DND-41 (cell line): ENCODE results near the gene PID1.

Source experiments
- ATAC-seq: fragments of 200-7000 bp; cut with Tn5 transposase; 3 replicates; pipeline ENCODE4 v1.9.1; 2021; ENCODE audit warnings: low read depth; ENCODE audit not compliant: insufficient read depth
- DNase-seq: peaks from one replicate; pipeline ENCODE4 v3.0.0-alpha.2; 2020
- H2AFZ ChIP-seq: 2 replicates; pipeline ENCODE4 v1.6.0; 2012; ENCODE audit warnings: low read depth, low read length
- H3K27ac ChIP-seq: 2 replicates; pipeline ENCODE4 v1.5.1; 2012; ENCODE audit warnings: low read length, inconsistent platforms
- H3K27me3 ChIP-seq: fragments of 200-600 bp; sonication (generic); 2 replicates; pipeline ENCODE4 v1.6.0; 2012; ENCODE audit warnings: low read length, mild to moderate bottlenecking, inconsistent platforms; ENCODE audit not compliant: insufficient read depth, poor library complexity
- H3K36me3 ChIP-seq: 2 replicates; pipeline ENCODE4 v1.5.1; 2012; ENCODE audit warnings: low read length, inconsistent platforms; ENCODE audit not compliant: insufficient read depth
- H3K4me1 ChIP-seq: 2 replicates; pipeline ENCODE4 v1.5.1; 2012; ENCODE audit warnings: mild to moderate bottlenecking, low read length; ENCODE audit not compliant: insufficient read depth
- H3K4me2 ChIP-seq: 2 replicates; pipeline ENCODE4 v1.6.0; 2012; ENCODE audit warnings: mild to moderate bottlenecking, moderate library complexity, low read length, inconsistent platforms; ENCODE audit not compliant: insufficient read depth
- H3K4me3 ChIP-seq, 2 experiments: fragments of 200-600 bp in 1 of 2; shearing (Covaris generic) in 1 of 2; 2 replicates each; pipeline ENCODE4 v1.5.1; 2012 to 2016; ENCODE audit warnings: inconsistent platforms in 2 of 2, low read length in 2 of 2, mild to moderate bottlenecking in 2 of 2, low read depth in 1 of 2, moderate library complexity in 1 of 2
- H3K79me2 ChIP-seq: 2 replicates; pipeline ENCODE4 v1.6.0; 2012; ENCODE audit warnings: low read length, inconsistent platforms; ENCODE audit not compliant: insufficient read depth
- H3K9ac ChIP-seq: 2 replicates; pipeline ENCODE4 v1.6.0; 2012; ENCODE audit warnings: low read depth, mild to moderate bottlenecking, inconsistent platforms, low read length, moderate library complexity
- H3K9me3 ChIP-seq: 2 replicates; pipeline ENCODE4 v1.5.1; 2012; ENCODE audit warnings: low read length, moderate library complexity, mild to moderate bottlenecking, inconsistent platforms; ENCODE audit not compliant: insufficient read depth, severe bottlenecking
- H4K20me1 ChIP-seq: 2 replicates; pipeline ENCODE4 v1.6.0; 2012; ENCODE audit warnings: low read length; ENCODE audit not compliant: insufficient read depth
- CTCF ChIP-seq: IDR thresholded peaks from 2 replicates; pipeline ENCODE4 v1.5.1; 2012; ENCODE audit warnings: borderline replicate concordance, low read length, moderate library complexity, mild to moderate bottlenecking; ENCODE audit not compliant: poor library complexity, severe bottlenecking; ENCODE audit errors: extremely low read depth
- EZH2 ChIP-seq: IDR thresholded peaks from 3 replicates; pipeline ENCODE4 v1.6.1; 2012; ENCODE audit warnings: borderline replicate concordance, low read depth, mild to moderate bottlenecking, moderate library complexity, low read length, inconsistent platforms; ENCODE audit not compliant: severe bottlenecking

Gene PID1

GRCh38 chr2:228988786-228989185 lies 282.3 kb downstream of the PID1 start:
- Histone ChIP-seq H3K36me3 (no peaks in the 10 kb centered on the region), H3K27ac (no peak overlapping the region), H3K79me2 (no peaks in the 10 kb centered on the region), H3K9me3 (peaks cover 23% of the 10 kb centered on the region), H3K9ac (no peak overlapping the region), H2AFZ (no peak overlapping the region), H3K4me1 (no peaks in the 10 kb centered on the region), H3K4me3 (no peak overlapping the region), H4K20me1 (no peaks in the 10 kb centered on the region), H3K4me2 (no peak overlapping the region), H3K27me3 (no peaks in the 10 kb centered on the region)
- TF ChIP-seq CTCF = no peak
- no peak for TF ChIP-seq EZH2
- no peak for DNase-seq
- no peak for ATAC-seq

GRCh38 chr2:228987441-228988155 lies 283.5 kb downstream of the PID1 start:
- no peaks in the 10 kb centered on the region for H3K27me3 ChIP-seq
- H4K20me1 ChIP-seq = no peaks in the 10 kb centered on the region
- H3K4me1 ChIP-seq = no peaks in the 10 kb centered on the region
- ATAC-seq (no peak), DNase-seq (no peak)
- no peak overlapping the region for H3K9ac ChIP-seq
- no peak overlapping the region for H3K4me2 ChIP-seq
- H3K79me2 ChIP-seq = no peaks in the 10 kb centered on the region
- no peak overlapping the region for H2AFZ ChIP-seq
- peaks cover 16% of the 10 kb centered on the region for H3K9me3 ChIP-seq
- H3K4me3 ChIP-seq = no peak overlapping the region
- no peak for TF ChIP-seq CTCF
- no peak for TF ChIP-seq EZH2
- H3K36me3 ChIP-seq = no peaks in the 10 kb centered on the region
- H3K27ac ChIP-seq = no peak overlapping the region

DNA sequence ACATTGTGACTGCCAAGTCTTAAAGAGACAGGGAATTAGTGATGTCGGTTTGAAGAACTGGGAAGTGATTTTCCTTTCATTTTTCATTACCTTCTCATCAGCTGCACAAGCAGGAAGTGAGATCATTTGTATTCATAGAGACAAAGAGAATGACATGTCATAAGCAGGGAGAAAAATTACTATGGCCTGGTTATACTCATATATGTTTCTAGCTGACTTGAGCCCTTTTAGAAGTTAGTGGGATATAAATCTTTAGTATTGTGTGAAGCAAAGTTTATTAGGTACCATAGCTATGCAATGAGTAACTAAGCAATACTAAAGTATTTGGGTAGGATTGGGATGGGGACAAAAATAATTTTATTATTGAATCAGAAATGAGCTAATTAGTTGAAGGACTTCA lies 284.1 kb downstream of the PID1 start:
- TF ChIP-seq CTCF = no peak
- TF ChIP-seq EZH2 = no peak
- Histone ChIP-seq H3K79me2 (no peaks in the 10 kb centered on the region), H4K20me1 (no peaks in the 10 kb centered on the region), H3K4me3 (no peak overlapping the region), H3K36me3 (no peaks in the 10 kb centered on the region), H3K4me2 (no peak overlapping the region), H3K27ac (no peak overlapping the region), H2AFZ (no peak overlapping the region), H3K27me3 (no peaks in the 10 kb centered on the region), H3K9me3 (peaks cover 10% of the 10 kb centered on the region), H3K9ac (no peak overlapping the region), H3K4me1 (no peaks in the 10 kb centered on the region)
- ATAC-seq = no peak
- DNase-seq = no peak
